Neural progenitor cell (in vitro differentiated cells): ENCODE results near the gene CBLB.

ENCODE experiments used
- CTCF ChIP-seq: fragments of 200-600 bp; sonication (generic); IDR thresholded peaks from 2 replicates; pipeline ENCODE4 v1.5.1; 2017; ENCODE audit warnings: antibody characterized with exemption, mild to moderate bottlenecking
- EZH2 ChIP-seq: fragments of 200-600 bp; sonication (generic); IDR thresholded peaks from 2 replicates; pipeline ENCODE4 v1.6.1; 2017; ENCODE audit warnings: antibody characterized with exemption, mild to moderate bottlenecking, moderate library complexity

- TF ChIP-seq CTCF, result no peak
- no peak for TF ChIP-seq EZH2
Observed at GRCh38 chr3:105913616-105914015, 44.8 kb upstream of the CBLB start.
